HEK293 (cell line): ENCODE data around the gene TMEM212.

Experiments
- FEZF1 ChIP-seq: fragments of 450-650 bp; formaldehyde crosslinking; IDR thresholded peaks from 2 replicates; pipeline ENCODE4 v1.5.1; 2016; ENCODE audit warnings: missing biosample characterization, missing genetic modification characterization
- GFI1B ChIP-seq: fragments of 450-650 bp; formaldehyde crosslinking; IDR thresholded peaks from 2 replicates; pipeline ENCODE4 v1.5.1; 2016; ENCODE audit warnings: missing biosample characterization, missing genetic modification characterization
- GLIS1 ChIP-seq: fragments of 450-650 bp; formaldehyde crosslinking; IDR thresholded peaks from 2 replicates; pipeline ENCODE4 v1.5.1; 2016; ENCODE audit warnings: missing biosample characterization, missing genetic modification characterization
- HIC1 ChIP-seq: fragments of 450-650 bp; formaldehyde crosslinking; IDR thresholded peaks from 2 replicates; pipeline ENCODE4 v1.5.1; 2016; ENCODE audit warnings: missing biosample characterization, missing genetic modification characterization
- KLF17 ChIP-seq: fragments of 450-650 bp; formaldehyde crosslinking; IDR thresholded peaks from 2 replicates; pipeline ENCODE4 v1.5.1; 2016; ENCODE audit warnings: missing biosample characterization, missing genetic modification characterization
- SP2 ChIP-seq: fragments of 450-650 bp; formaldehyde crosslinking; IDR thresholded peaks from 2 replicates; pipeline ENCODE4 v1.5.1; 2016; ENCODE audit warnings: missing biosample characterization, missing genetic modification characterization
- SP7 ChIP-seq: fragments of 450-650 bp; formaldehyde crosslinking; IDR thresholded peaks from 2 replicates; pipeline ENCODE4 v1.5.1; 2016; ENCODE audit warnings: missing biosample characterization, missing genetic modification characterization
- YY1 ChIP-seq: fragments of 450-650 bp; formaldehyde crosslinking; IDR thresholded peaks from 2 replicates; pipeline ENCODE4 v1.5.1; 2018; ENCODE audit warnings: missing biosample characterization, missing genetic modification characterization
- ZBTB17 ChIP-seq: fragments of 450-650 bp; formaldehyde crosslinking; IDR thresholded peaks from 2 replicates; pipeline ENCODE4 v1.5.1; 2016; ENCODE audit warnings: missing biosample characterization, missing genetic modification characterization
- ZBTB20 ChIP-seq: fragments of 450-650 bp; formaldehyde crosslinking; IDR thresholded peaks from 2 replicates; pipeline ENCODE4 v1.5.1; 2016; ENCODE audit warnings: missing biosample characterization, missing genetic modification characterization
- ZBTB8A ChIP-seq: fragments of 450-650 bp; formaldehyde crosslinking; IDR thresholded peaks from 2 replicates; pipeline ENCODE4 v1.5.1; 2016; ENCODE audit warnings: missing biosample characterization, missing genetic modification characterization
- ZFP3 ChIP-seq: fragments of 450-650 bp; formaldehyde crosslinking; IDR thresholded peaks from 2 replicates; pipeline ENCODE4 v1.5.1; 2016; ENCODE audit warnings: low read depth, missing biosample characterization, missing genetic modification characterization
- ZNF112 ChIP-seq: fragments of 450-650 bp; formaldehyde crosslinking; IDR thresholded peaks from 2 replicates; pipeline ENCODE4 v1.5.0; 2017; ENCODE audit warnings: missing biosample characterization, missing genetic modification characterization
- ZNF155 ChIP-seq: fragments of 450-650 bp; formaldehyde crosslinking; IDR thresholded peaks from 2 replicates; pipeline ENCODE4 v1.5.1; 2016; ENCODE audit warnings: missing biosample characterization, missing genetic modification characterization
- ZNF169 ChIP-seq: fragments of 450-650 bp; formaldehyde crosslinking; IDR thresholded peaks from 2 replicates; pipeline ENCODE4 v1.5.1; 2016; ENCODE audit warnings: missing biosample characterization, missing genetic modification characterization
- ZNF211 ChIP-seq: fragments of 450-650 bp; formaldehyde crosslinking; IDR thresholded peaks from 2 replicates; pipeline ENCODE4 v1.5.1; 2016; ENCODE audit warnings: low read depth, missing biosample characterization, missing genetic modification characterization
- ZNF239 ChIP-seq: fragments of 450-650 bp; formaldehyde crosslinking; IDR thresholded peaks from 2 replicates; pipeline ENCODE4 v1.5.1; 2016; ENCODE audit warnings: missing biosample characterization, missing genetic modification characterization
- ZNF24 ChIP-seq: fragments of 450-650 bp; formaldehyde crosslinking; IDR thresholded peaks from 2 replicates; pipeline ENCODE4 v1.5.1; 2016; ENCODE audit warnings: missing biosample characterization, missing genetic modification characterization
- ZNF335 ChIP-seq: fragments of 450-650 bp; formaldehyde crosslinking; conservative IDR thresholded peaks from 2 replicates; pipeline ENCODE4 v1.5.1; 2016; ENCODE audit warnings: missing biosample characterization, missing genetic modification characterization
- ZNF366 ChIP-seq: fragments of 450-650 bp; formaldehyde crosslinking; conservative IDR thresholded peaks from 2 replicates; pipeline ENCODE4 v1.5.1; 2016; ENCODE audit warnings: missing biosample characterization, missing genetic modification characterization
- ZNF391 ChIP-seq: fragments of 450-650 bp; formaldehyde crosslinking; IDR thresholded peaks from 2 replicates; pipeline ENCODE4 v1.5.1; 2016; ENCODE audit warnings: low read depth, missing biosample characterization, missing genetic modification characterization, borderline replicate concordance
- ZNF48 ChIP-seq: fragments of 450-650 bp; formaldehyde crosslinking; IDR thresholded peaks from 2 replicates; pipeline ENCODE4 v1.5.1; 2016; ENCODE audit warnings: missing biosample characterization, missing genetic modification characterization
- ZNF501 ChIP-seq: fragments of 450-650 bp; formaldehyde crosslinking; IDR thresholded peaks from 2 replicates; pipeline ENCODE4 v1.5.1; 2016; ENCODE audit warnings: missing biosample characterization, missing genetic modification characterization
- ZNF529 ChIP-seq: fragments of 450-650 bp; formaldehyde crosslinking; IDR thresholded peaks from 2 replicates; pipeline ENCODE4 v1.5.1; 2017; ENCODE audit warnings: missing genetic modification characterization, missing biosample characterization; ENCODE audit not compliant: insufficient replicate concordance
- ZNF549 ChIP-seq: fragments of 450-650 bp; IDR thresholded peaks from 2 replicates; pipeline ENCODE4 v1.5.1; 2018; ENCODE audit warnings: missing biosample characterization, missing genetic modification characterization, mild to moderate bottlenecking, inconsistent platforms, moderate library complexity
- ZNF670 ChIP-seq: fragments of 450-650 bp; formaldehyde crosslinking; IDR thresholded peaks from 2 replicates; pipeline ENCODE4 v1.5.1; 2016; ENCODE audit warnings: missing biosample characterization, missing genetic modification characterization, low read depth
- ZNF837 ChIP-seq: fragments of 450-650 bp; formaldehyde crosslinking; IDR thresholded peaks from 2 replicates; pipeline ENCODE4 v1.5.1; 2016; ENCODE audit warnings: missing biosample characterization, missing genetic modification characterization
- ZSCAN30 ChIP-seq: fragments of 450-650 bp; IDR thresholded peaks from 2 replicates; pipeline ENCODE4 v1.5.1; 2018; ENCODE audit warnings: missing biosample characterization, mild to moderate bottlenecking, missing genetic modification characterization, moderate library complexity
- TF ChIP-seq, protein P1 (sequence below): fragments of 450-650 bp; formaldehyde crosslinking; IDR thresholded peaks from 2 replicates; pipeline ENCODE4 v1.5.1; 2016; ENCODE audit warnings: missing biosample characterization, missing genetic modification characterization, low read depth
- TF ChIP-seq, protein P2 (sequence below): fragments of 450-650 bp; formaldehyde crosslinking; IDR thresholded peaks from 2 replicates; pipeline ENCODE4 v1.5.1; 2016; ENCODE audit warnings: missing biosample characterization, missing genetic modification characterization
- TF ChIP-seq, protein P3 (sequence below): fragments of 450-650 bp; formaldehyde crosslinking; IDR thresholded peaks from 2 replicates; pipeline ENCODE4 v1.5.1; 2016; ENCODE audit warnings: missing biosample characterization, missing genetic modification characterization

TMEM212 gene

DNA sequence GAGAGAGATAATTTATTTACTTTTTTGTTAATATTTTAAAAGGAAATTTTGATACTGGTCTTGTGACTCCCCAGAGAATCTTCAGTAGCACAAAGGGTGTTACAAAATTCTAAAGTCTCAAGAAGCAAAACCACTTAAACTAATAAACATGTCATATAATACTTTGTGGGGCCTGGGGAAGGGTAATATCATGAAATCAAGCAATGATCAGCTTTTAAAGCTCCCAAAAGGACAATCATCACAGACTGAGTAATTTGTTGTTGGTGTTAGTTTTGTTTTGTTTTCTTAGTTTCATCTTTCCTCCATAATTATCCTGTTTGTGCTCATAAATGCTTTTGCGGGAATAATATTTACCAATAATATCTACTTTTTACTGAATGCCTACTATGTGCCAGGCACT is 55.0 kb downstream of the TMEM212 start (continued):
- no peak for TF ChIP-seq KLF17
- no peak for TF ChIP-seq ZNF335 (tag by site-specific recombination)
- TF ChIP-seq ZNF549 (tag by site-specific recombination), result no peak
- TF ChIP-seq ZSCAN30, result no peak
- TF ChIP-seq ZFP3 (tag by site-specific recombination), result no peak
- TF ChIP-seq SP7, result no peak
- TF ChIP-seq SP2 (tag by site-specific recombination), result no peak
- TF ChIP-seq ZNF112 (tag by site-specific recombination), result no peak
- TF ChIP-seq FEZF1, result peak; percentile 64; the same call in 1 of the 2 replicates
- TF ChIP-seq ZNF24, result no peak
- TF ChIP-seq ZNF155 (tag by site-specific recombination), result no peak
- 0 out of 2 replicates have a peak, but pooled peaks have one; percentile 24 for TF ChIP-seq HIC1 (tag by site-specific recombination)
- 0 out of 2 replicates have a peak, but pooled peaks have one; percentile 10 for TF ChIP-seq ZNF366 (tag by site-specific recombination)
- TF ChIP-seq ZBTB17 (tag by site-specific recombination), result no peak
- no peak for TF ChIP-seq ZNF529 (tag by site-specific recombination)
- no peak for TF ChIP-seq GLIS1 (tag by site-specific recombination)
- no peak for TF ChIP-seq GFI1B (tag by site-specific recombination)
- no peak for TF ChIP-seq ZNF391 (tag by site-specific recombination)
- TF ChIP-seq ZNF670 (tag by site-specific recombination), result no peak
- no peak for TF ChIP-seq ZNF48
- TF ChIP-seq ZNF501 (tag by site-specific recombination), result no peak
- TF ChIP-seq, protein P1, sequence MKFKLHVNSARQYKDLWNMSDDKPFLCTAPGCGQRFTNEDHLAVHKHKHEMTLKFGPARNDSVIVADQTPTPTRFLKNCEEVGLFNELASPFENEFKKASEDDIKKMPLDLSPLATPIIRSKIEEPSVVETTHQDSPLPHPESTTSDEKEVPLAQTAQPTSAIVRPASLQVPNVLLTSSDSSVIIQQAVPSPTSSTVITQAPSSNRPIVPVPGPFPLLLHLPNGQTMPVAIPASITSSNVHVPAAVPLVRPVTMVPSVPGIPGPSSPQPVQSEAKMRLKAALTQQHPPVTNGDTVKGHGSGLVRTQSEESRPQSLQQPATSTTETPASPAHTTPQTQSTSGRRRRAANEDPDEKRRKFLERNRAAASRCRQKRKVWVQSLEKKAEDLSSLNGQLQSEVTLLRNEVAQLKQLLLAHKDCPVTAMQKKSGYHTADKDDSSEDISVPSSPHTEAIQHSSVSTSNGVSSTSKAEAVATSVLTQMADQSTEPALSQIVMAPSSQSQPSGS (tag by site-specific recombination), result peak; percentile 36; the same call in 1 of the 2 replicates
- TF ChIP-seq, protein P2, sequence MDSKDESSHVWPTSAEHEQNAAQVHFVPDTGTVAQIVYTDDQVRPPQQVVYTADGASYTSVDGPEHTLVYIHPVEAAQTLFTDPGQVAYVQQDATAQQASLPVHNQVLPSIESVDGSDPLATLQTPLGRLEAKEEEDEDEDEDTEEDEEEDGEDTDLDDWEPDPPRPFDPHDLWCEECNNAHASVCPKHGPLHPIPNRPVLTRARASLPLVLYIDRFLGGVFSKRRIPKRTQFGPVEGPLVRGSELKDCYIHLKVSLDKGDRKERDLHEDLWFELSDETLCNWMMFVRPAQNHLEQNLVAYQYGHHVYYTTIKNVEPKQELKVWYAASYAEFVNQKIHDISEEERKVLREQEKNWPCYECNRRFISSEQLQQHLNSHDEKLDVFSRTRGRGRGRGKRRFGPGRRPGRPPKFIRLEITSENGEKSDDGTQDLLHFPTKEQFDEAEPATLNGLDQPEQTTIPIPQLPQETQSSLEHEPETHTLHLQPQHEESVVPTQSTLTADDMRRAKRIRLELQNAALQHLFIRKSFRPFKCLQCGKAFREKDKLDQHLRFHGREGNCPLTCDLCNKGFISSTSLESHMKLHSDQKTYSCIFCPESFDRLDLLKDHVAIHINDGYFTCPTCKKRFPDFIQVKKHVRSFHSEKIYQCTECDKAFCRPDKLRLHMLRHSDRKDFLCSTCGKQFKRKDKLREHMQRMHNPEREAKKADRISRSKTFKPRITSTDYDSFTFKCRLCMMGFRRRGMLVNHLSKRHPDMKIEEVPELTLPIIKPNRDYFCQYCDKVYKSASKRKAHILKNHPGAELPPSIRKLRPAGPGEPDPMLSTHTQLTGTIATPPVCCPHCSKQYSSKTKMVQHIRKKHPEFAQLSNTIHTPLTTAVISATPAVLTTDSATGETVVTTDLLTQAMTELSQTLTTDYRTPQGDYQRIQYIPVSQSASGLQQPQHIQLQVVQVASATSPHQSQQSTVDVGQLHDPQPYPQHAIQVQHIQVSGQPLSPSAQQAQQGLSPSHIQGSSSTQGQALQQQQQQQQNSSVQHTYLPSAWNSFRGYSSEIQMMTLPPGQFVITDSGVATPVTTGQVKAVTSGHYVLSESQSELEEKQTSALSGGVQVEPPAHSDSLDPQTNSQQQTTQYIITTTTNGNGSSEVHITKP (tag by site-specific recombination), result no peak
- TF ChIP-seq YY1 (tag by site-specific recombination), result no peak
- no peak for TF ChIP-seq ZBTB20
- no peak for TF ChIP-seq ZNF211 (tag by site-specific recombination)
- TF ChIP-seq, protein P3, sequence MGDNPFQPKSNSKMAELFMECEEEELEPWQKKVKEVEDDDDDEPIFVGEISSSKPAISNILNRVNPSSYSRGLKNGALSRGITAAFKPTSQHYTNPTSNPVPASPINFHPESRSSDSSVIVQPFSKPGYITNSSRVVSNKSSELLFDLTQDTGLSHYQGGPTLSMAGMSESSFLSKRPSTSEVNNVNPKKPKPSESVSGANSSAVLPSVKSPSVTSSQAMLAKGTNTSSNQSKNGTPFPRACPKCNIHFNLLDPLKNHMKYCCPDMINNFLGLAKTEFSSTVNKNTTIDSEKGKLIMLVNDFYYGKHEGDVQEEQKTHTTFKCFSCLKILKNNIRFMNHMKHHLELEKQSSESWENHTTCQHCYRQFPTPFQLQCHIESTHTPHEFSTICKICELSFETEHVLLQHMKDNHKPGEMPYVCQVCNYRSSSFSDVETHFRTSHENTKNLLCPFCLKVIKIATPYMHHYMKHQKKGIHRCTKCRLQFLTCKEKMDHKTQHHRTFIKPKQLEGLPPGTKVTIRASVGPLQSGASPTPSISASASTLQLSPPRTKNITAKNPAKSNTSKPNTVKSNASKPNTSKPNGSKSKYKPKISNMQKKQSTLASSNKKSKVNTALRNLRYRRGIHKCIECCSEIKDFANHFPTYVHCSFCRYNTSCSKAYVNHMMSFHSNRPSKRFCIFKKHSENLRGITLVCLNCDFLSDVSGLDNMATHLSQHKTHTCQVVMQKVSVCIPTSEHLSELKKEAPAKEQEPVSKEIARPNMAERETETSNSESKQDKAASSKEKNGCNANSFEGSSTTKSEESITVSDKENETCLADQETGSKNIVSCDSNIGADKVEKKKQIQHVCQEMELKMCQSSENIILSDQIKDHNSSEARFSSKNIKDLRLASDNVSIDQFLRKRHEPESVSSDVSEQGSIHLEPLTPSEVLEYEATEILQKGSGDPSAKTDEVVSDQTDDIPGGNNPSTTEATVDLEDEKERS, result no peak
- TF ChIP-seq ZNF169 (tag by site-specific recombination), result no peak
- TF ChIP-seq ZBTB8A (tag by site-specific recombination), result 0 out of 2 replicates have a peak, but pooled peaks have one; percentile 12
- no peak for TF ChIP-seq ZNF837 (tag by site-specific recombination)
- no peak for TF ChIP-seq ZNF239 (tag by site-specific recombination)
